NCI-H1436 (cell line): ENCODE results near the gene RNU1-1.
"Not testable (repeated sequence)": the region's sequence is repeated elsewhere in the genome, so short reads cannot be mapped to it uniquely, and the experiment has no call there.

Source experiments
- DNase-seq: peaks from one replicate; lab custom pipeline; 2025; lab: John Stamatoyannopoulos, UW

The RNU1-1 gene

GRCh38 chr1:16514107-16515055, at the start of gene RNU1-1:
TSS of gene RNU1-1 (minus strand) at chr1:16514285.
- not testable (repeated sequence) for DNase-seq

- DNase-seq, result not testable (repeated sequence)
These were observed 47.0 kb upstream of the RNU1-1 start for GRCh38 chr1:16561035-16561434.

GRCh38 chr1:16560498-16560897, 46.4 kb upstream of the RNU1-1 start:
- DNase-seq, result not testable (repeated sequence)

- not testable (repeated sequence) for DNase-seq
These were observed 45.6 kb upstream of the RNU1-1 start for GRCh38 chr1:16559688-16560087.

- DNase-seq, result not testable (repeated sequence)
These were observed 42.9 kb upstream of the RNU1-1 start for GRCh38 chr1:16557034-16557433.

GRCh38 chr1:16553244-16553643, 39.2 kb upstream of the RNU1-1 start:
- DNase-seq, result not testable (repeated sequence)

- not testable (repeated sequence) for DNase-seq
These were observed 36.3 kb upstream of the RNU1-1 start for GRCh38 chr1:16550212-16550918.

- DNase-seq, result not testable (repeated sequence)
These were observed 35.5 kb upstream of the RNU1-1 start for GRCh38 chr1:16549545-16549944.

GRCh38 chr1:16547502-16548241, 33.6 kb upstream of the RNU1-1 start:
- DNase-seq, result not testable (repeated sequence)

- DNase-seq, result peak; percentile 3
These were observed 31.6 kb upstream of the RNU1-1 start for GRCh38 chr1:16545682-16546095.

GRCh38 chr1:16540421-16540893, 26.4 kb upstream of the RNU1-1 start:
- DNase-seq, result not testable (repeated sequence)

- not testable (repeated sequence) for DNase-seq
These were observed 23.4 kb upstream of the RNU1-1 start for GRCh38 chr1:16537528-16537927.

- not testable (repeated sequence) for DNase-seq
These were observed 22.7 kb upstream of the RNU1-1 start for GRCh38 chr1:16536796-16537195.

GRCh38 chr1:16535898-16536297, 21.8 kb upstream of the RNU1-1 start:
- DNase-seq, result not testable (repeated sequence)

- not testable (repeated sequence) for DNase-seq
These were observed 21.4 kb upstream of the RNU1-1 start for GRCh38 chr1:16535487-16535886.

- not testable (repeated sequence) for DNase-seq
These were observed 20.9 kb upstream of the RNU1-1 start for GRCh38 chr1:16534829-16535456.

- DNase-seq, result not testable (repeated sequence)
These were observed 20.2 kb upstream of the RNU1-1 start for GRCh38 chr1:16534239-16534828.

GRCh38 chr1:16532235-16532991, 18.3 kb upstream of the RNU1-1 start:
- DNase-seq, result not testable (repeated sequence)

- DNase-seq, result not testable (repeated sequence)
These were observed 14.3 kb upstream of the RNU1-1 start for GRCh38 chr1:16528338-16528737.

- not testable (repeated sequence) for DNase-seq
These were observed 11.7 kb upstream of the RNU1-1 start for GRCh38 chr1:16525769-16526168.
